GOT3 (cell line): Measurements from ENCODE around the gene RUFY1.
"Not testable (repeated sequence)": the region's sequence is repeated elsewhere in the genome, so short reads cannot be mapped to it uniquely, and the experiment has no call there.

Experiments
- DNase-seq: peaks from one replicate; lab custom pipeline; 2025; ENCODE audit warnings: mixed read lengths; lab: John Stamatoyannopoulos, UW

RUFY1 gene

DNA sequence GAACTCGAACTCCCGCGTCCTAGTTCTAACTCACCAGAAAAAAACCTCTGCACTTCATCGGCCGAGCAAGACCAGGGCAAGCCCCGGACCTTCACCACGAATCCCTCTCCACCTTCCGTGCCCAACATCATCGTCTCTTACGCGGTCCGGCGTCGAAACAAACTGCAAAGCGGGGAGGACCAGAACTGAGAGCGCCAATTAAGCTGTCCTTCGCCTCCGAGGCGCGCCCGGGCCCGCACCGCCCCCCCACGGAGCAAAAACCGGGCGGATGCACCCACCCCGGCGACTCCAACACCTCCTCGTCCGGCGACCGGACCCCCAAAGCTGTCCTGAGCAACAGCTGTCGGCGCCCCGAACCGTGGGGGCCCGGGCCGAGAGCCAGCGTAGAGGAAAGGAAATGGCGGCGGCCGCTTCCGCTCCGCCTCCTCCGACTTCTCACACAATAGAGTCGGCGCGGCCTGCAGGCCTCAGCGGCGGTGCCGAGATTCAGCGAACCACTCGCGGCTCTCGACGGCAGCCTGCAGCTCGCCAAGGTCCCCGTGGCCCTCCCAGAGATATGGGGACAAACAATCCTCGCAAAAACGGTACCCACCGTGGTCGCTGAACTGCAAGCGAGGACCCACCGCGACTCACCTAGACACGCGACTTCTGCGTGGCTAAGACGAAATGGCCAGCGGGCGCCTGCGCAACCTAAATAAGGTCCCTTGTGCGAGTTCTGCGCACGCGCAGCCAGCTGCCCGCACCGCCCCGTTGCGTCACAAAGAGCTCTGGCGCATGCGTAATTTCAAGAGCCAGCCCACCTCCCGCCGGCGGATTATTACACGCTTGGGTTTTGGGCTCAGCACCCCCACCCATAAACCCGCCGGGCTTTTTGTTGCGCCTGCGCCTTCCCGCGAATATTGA, 72.9 kb downstream of the RUFY1 start, which contains the start of gene HNRNPH1:
Gene HNRNPH1 (minus strand): TSS at position 669 of the 903 bp plus-strand sequence. CDS start 538 bp downstream, at position 131.
- peak; percentile 99 for DNase-seq

DNA sequence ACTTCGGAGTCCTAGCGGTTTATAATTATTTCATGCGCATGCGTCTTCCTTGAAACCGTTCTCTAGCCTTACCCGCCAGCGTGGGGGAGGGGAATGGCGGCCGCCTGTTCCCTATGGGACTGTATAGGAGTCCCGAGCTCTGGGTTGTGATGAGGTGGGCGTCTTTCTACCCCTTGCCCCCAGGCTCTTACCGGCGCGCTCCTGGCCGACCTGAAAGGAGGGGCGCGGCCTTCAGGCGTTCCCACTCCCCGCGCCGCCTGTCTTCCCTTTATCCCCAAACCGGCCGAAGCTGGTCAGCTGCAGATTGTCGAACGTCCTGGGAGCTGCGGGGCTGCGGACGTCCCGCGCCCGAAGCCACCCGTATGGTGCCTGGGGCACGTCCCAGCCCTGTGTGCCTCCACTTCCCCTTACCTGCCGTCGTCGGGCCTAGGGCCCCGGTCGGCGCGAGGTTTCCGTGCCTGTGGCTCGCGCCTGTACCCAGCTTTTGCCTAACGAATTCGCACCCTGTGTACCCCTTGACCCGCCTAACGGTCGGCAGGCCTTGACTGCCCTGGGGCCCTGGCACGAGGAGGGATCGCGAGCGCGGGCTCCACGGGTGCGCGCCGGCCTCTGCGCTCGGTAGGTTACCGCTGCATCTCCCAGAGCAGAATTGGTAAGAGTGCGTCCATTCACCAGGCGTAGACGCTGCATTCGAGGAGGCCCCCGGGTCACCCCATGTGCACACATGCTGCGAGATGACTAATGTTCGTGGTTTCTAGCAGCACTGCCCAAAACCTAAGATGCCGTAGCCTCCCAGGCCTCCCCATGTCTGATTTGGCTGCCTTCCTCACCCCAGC, 73.8 kb downstream of the RUFY1 start:
- DNase-seq, result peak; percentile 49

DNA sequence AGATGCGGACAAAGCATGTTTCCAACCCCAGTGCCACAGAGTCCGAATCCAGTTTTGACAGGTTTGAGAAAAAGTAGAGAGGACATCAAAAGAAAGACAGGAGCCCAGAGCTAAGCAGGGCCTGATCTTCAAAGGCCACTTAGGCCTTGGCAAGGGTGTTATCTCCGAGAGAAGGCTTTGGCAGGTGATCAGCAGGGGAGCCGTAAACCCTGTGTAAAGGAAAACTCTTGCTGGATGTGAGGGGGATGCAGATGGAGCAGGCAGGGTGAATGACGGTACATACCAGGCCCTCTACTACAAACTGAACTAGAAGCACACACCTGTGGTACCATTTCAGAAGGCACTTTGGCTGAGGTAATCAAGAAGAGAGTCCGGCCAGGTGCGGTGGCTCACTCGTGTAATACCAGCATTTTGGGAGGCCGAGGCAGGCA, 74.5 kb downstream of the RUFY1 start:
- no peak for DNase-seq

DNA sequence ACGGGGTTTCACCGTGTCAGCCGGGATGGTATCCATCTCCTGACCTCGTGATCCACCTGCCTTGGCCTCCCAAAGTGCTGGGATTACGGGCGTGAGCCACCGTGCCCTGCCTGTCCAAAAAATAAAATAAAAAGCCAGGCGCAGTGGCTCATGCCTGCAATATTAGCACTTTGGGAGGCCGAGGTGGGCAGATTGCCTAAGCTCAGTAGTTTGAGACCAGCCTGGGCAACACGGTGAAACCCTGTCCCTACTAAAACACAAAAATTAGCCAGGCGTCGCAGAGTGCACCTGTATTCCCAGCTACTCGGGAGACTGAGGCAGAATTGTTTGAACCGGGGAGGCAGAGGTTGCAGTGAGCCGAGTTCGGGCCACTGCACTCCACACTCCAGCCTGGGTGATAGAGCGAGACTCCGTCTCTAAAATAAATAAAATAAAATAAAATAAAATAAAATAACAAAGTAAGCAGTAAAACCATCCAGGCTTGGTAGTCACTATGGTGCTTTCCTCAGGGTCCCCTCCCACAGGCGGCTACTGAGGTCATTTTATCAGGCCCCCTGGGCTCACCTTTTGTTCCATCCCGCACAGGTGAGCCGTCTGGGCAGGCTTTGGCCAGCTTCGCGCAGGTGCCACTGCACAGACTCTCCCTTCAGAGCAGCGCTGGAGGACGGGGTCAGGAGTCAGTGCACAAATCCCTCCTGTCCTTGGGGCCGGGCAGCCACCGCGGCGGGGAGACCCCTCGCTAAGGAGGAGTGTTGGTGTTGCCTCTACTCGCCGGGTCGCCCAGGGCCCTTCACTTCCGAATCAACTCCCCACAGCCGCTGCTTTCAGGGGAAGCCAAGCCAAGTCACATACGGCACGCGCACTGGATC, 83.4 kb downstream of the RUFY1 start:
- DNase-seq, result not testable (repeated sequence)

DNA sequence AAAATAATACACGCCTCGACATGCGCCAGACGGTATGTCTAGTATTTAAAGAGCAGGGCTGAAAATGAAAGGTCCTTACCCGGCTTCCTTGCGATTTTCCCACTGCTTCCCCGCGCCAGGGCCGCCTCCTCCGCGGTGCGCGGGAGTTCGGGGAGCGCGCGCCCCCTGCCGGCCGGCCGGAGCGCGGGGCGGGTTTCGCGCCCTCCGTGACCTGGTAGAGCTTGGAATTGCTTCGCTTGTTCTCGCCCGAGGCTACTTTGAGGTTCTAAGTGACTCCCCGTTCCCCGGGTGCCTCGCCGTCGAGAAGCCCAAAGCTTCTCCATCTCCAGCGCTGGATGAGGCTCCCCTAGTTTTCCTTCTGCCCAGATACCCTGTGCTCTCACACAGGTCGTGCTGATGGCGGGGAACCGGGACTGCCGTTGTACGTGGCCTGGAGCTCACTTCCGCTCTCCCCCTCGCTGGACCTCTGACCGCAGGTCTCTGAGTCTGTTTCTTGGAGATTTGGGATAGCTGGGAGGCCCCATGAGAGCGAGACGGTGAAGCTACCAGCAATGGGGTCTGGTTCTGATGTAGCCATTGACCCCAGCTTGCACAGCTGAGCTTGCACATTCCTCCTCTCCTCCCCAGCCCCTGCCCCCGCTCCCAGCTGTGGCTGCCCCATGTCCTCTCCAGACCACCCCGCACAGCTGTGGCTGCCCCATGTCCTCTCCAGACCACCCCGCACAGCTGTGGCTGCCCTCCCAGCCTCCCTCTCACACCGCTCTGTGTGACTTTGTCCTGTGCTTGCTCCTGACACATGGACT, 84.2 kb downstream of the RUFY1 start:
- DNase-seq, result not testable (repeated sequence)

DNA sequence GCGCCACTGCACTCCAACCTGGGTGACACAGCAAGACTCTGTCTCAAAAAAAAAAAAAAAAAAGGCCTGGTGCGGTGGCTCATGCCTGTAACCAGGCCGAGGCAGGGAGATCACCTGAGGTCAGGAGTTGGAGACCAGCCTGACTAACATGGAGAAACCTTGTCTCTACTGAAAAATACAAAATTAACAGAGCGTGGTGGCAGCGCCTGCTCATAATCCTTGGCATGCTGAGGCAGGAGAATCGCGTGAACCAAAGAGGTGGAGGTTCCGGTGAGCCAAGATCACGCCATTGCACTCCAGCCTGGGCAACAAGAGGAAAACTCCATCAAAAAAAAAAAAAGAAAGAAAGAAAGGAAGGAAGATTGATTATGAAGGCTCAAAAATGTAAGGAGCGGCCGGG, 88.9 kb downstream of the RUFY1 start:
- DNase-seq, result not testable (repeated sequence)

DNA sequence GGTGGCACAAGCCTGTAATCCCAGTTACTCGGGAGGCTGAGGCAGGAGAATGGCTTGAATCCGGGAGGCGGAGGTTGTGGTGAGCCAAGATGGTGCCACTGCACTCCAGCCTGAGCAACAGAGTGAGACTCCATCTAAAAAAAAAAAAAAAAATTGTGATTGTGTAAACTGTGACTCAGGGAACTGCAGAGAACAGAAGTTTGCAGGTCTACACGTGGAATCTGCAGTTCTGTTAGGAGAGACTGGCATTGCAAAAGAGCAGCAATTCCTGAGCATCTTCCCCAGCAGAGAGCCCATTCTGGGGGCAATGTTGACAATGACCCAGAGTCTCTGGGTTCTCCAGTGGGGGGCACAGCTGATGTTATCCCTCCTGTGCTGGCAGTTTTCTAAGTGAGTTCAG, 91.4 kb downstream of the RUFY1 start:
- DNase-seq, result not testable (repeated sequence)

DNA sequence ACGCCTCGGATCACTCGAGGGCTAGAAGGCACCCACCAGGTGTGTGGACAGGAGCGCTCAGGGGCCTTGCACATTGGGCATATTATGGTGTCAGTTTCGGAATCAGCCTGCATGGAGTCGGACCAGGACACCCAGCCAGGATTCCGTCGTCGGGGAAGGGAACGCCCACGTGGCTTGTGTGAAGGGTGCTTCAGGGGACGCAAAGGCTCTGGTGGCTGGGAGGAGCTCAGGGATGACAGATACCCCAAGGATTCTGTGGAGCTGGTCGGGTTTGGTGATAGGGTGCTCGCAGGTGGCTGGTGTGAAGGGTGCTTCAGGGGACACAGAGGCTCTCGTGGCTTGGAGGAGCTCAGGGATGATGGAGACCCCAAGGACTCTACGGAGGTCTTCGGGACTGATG, 92.3 kb downstream of the RUFY1 start:
- not testable (repeated sequence) for DNase-seq

DNA sequence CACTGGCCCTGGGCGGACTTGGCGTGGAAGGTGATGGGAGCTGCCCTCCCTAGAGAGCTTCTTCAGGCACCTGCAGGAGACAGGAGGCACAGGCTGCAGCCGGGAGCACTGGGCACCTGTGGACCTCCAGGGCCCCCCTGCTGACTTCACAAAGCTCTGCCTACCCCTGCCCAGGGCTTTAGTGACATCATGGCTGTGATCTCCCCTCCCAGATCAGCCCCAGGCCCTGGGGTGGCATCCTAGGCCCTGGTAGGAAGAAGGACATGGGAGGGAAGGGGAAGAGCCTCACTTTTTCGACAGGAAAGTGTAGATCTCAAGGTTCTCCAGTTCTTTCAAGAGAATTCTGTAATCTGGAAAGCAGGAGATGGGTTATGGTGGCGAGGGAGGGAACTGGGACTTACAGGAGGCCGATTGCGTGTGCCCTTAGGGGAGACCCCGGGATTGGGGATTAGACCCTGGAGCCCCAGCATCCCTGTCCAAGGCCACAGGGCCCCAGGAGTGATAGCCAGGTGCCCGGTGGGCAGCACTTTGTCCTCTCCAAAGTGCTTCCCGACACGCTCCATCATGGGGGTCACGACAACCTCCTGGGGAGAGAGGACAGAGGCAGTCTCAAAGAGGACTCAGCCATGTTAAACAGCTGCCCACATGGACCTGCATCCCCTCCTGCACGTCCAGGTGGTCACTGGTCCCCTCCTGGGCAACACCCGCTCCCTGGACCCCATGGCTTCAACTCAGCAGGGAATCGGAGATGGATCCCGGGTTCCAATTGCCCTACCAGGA, 93.0 kb downstream of the RUFY1 start:
- not testable (repeated sequence) for DNase-seq

DNA sequence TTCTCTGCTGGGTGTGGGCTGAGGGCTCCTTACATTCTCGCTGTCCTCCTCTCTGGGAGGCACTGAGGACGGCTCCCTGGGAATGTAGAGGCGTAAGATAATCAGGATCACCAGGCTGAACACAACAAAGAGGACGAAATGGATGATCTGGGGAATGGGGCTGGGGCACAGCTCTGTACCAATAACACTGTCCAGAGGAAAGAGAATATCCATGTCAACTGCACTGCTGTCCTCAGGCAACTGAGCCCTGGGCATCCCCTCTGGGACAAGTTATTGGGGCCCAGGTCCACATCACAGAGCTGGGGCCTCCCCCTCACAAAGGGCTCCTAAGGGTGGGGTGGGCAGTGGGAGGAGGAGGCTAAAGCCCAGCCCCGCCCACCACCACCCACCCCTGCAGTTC, 94.4 kb downstream of the RUFY1 start:
- not testable (repeated sequence) for DNase-seq

DNA sequence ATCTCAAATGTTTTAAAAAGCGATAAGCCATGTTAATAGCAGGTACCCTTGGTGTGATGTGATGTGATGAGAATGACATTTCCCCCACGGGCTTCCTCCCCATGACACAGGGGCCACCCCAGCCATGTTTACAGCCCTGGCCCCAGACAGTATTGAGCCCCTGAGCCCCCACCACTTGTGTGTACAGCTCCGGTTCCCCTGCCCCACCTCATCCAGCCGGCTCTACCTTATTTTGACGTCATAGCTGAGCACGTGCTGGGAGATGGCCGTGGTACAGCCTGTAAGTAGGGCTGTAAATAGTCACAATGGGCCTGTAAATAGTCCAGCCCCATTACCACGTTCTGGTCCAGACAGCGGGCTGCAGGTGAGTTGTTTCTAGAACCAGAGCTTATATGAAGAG, 98.1 kb downstream of the RUFY1 start:
- no peak for DNase-seq

DNA sequence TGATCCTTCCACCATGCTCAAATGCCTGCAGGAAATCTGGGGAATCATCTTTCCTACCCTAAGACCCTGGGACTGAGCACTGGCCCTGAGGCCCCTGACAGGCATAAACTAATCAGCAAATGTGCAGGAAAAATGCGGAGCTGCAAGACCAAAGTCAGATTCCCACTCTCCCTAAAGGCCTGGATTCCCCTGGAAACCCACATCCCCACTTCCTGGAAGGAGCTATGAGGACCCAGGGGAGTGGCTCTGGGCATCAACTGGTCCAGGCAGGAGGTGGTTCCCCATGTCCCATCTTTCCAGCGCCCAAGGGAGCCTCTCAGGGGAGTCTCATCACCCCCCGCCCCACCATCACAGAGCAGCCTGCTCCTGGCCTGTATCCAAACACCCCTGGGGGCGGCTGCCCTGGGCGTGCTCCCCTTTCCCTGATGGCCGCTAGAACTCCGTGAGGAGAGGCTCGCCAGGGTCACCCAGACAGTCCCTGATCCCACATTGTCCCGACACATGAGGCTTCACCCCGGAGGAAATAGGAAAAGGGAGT, 98.9 kb downstream of the RUFY1 start:
- DNase-seq, result not testable (repeated sequence)

DNA sequence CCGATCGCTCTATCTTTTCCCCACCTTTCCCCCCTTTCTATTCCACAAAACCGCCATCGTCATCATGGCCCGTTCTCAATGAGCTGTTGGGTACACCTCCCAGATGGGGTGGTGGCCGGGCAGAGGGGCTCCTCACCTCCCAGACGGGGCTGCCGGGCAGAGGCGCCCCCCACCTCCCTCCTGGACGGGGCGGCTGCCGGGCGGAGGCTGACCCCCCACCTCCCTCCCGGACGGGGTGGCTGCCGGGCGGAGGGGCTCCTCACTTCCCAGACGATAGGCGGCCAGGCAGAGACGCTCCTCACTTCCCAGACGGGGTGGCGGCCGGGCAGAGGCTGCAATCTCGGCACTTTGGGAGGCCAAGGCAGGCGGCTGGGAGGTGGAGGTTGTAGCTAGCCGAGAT, 99.9 kb downstream of the RUFY1 start:
- DNase-seq, result not testable (repeated sequence)

DNA sequence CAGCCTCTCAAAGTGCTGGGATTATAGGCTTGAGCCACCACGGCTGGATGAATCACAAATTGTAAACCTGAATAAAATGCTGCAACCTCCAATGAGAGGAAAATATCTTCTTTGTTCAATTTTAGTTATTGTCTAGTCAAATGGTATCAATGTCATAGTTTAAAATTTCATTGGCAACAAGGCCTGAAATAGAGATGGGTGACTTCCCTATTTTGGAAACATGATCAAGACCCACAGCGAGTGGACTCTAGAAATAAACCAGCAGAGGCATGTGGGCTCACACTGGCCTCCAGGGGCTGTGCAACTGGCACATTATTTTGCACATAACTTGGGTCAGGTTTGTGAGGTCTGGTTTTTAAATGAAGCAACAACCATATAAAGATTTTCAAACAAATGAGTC, 102.8 kb downstream of the RUFY1 start:
- not testable (repeated sequence) for DNase-seq

DNA sequence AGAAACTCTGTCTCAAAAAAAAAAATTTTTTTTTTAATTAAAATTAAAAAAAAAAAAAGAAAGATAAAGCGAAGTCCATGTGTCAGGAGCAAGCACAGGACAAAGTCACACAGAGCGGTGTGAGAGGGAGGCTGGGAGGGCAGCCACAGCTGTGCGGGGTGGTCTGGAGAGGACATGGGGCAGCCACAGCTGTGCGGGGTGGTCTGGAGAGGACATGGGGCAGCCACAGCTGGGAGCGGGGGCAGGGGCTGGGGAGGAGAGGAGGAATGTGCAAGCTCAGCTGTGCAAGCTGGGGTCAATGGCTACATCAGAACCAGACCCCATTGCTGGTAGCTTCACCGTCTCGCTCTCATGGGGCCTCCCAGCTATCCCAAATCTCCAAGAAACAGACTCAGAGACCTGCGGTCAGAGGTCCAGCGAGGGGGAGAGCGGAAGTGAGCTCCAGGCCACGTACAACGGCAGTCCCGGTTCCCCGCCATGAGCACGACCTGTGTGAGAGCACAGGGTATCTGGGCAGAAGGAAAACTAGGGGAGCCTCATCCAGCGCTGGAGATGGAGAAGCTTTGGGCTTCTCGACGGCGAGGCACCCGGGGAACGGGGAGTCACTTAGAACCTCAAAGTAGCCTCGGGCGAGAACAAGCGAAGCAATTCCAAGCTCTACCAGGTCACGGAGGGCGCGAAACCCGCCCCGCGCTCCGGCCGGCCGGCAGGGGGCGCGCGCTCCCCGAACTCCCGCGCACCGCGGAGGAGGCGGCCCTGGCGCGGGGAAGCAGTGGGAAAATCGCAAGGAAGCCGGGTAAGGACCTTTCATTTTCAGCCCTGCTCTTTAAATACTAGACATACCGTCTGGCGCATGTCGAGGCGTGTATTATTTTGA, 107.2 kb downstream of the RUFY1 start:
- not testable (repeated sequence) for DNase-seq

DNA sequence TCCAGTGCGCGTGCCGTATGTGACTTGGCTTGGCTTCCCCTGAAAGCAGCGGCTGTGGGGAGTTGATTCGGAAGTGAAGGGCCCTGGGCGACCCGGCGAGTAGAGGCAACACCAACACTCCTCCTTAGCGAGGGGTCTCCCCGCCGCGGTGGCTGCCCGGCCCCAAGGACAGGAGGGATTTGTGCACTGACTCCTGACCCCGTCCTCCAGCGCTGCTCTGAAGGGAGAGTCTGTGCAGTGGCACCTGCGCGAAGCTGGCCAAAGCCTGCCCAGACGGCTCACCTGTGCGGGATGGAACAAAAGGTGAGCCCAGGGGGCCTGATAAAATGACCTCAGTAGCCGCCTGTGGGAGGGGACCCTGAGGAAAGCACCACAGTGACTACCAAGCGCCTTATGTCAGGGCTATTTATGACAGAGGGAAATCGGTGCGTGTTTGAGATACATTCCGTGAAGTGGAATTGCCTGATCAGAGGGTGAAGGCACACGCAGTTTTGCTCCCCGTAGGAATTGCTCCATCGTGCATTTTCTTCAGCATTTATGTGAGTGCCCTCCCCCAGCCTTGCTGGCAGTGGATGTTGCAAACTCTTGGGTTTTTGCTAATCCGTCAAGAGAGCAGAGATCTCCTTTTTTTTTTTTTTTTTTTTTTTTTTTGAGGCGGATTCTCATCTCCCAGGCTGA, 108.0 kb downstream of the RUFY1 start:
- DNase-seq, result not testable (repeated sequence)
